IPS DF 6.9 (cell line): Measurements from ENCODE around the gene CD2AP.

ENCODE experiments used
- DNase-seq: peaks from one replicate; pipeline ENCODE4 v3.0.0-alpha.2; 2013; ENCODE audit warnings: low read depth, low spot score
- H3K27ac ChIP-seq: one replicate; pipeline ENCODE4 v1.5.1; 2013; ENCODE audit warnings: low read length, control low read depth
- H3K27me3 ChIP-seq: 2 replicates; pipeline ENCODE4 v1.6.1; 2013; ENCODE audit warnings: mild to moderate bottlenecking, low read length; ENCODE audit not compliant: control insufficient read depth, insufficient read depth
- H3K36me3 ChIP-seq: 2 replicates; pipeline ENCODE4 v1.6.1; 2013; ENCODE audit warnings: low read length; ENCODE audit not compliant: control insufficient read depth, insufficient read depth
- H3K4me1 ChIP-seq: 2 replicates; pipeline ENCODE4 v1.6.1; 2013; ENCODE audit warnings: low read length; ENCODE audit not compliant: control insufficient read depth, insufficient read depth
- H3K4me3 ChIP-seq: 2 replicates; pipeline ENCODE4 v1.5.1; 2013; ENCODE audit warnings: mild to moderate bottlenecking, low read length
- H3K9me3 ChIP-seq: 2 replicates; pipeline ENCODE4 v1.6.1; 2013; ENCODE audit warnings: low read length, inconsistent platforms; ENCODE audit not compliant: control insufficient read depth, insufficient read depth
- WGBS: extraction: QIAGEN DNeasy Blood & Tissue Kit; methylation state at CpG from one replicate; pipeline ENCODE4 v1.1.7; 2013; ENCODE audit warnings: mixed read lengths, missing lambda C conversion rate; ENCODE audit not compliant: insufficient read length, insufficient coverage; 5-methylcytosine and 5-hydroxymethylcytosine counted together

The CD2AP gene

GRCh38 chr6:47481806-47482205, 4.2 kb downstream of the CD2AP start:
- H3K27ac ChIP-seq, result no peak overlapping the region
- H3K4me3 ChIP-seq, result no peak overlapping the region
- H3K36me3 ChIP-seq, result no peaks in the 10 kb centered on the region
- 0 out of 2 replicates have a peak, but pooled peaks cover 3% of the 10 kb centered on the region for H3K4me1 ChIP-seq
- H3K9me3 ChIP-seq, result no peaks in the 10 kb centered on the region
- no peak for DNase-seq
- no peaks in the 10 kb centered on the region for H3K27me3 ChIP-seq

GRCh38 chr6:47483516-47483852, 5.9 kb downstream of the CD2AP start:
- no peak for DNase-seq
- no peaks in the 10 kb centered on the region for H3K36me3 ChIP-seq
- H3K27me3 ChIP-seq, result no peaks in the 10 kb centered on the region
- H3K9me3 ChIP-seq, result no peaks in the 10 kb centered on the region
- H3K4me1 ChIP-seq, result 0 out of 2 replicates have a peak, but pooled peaks cover 3% of the 10 kb centered on the region
- H3K4me3 ChIP-seq, result no peak overlapping the region
- no peak overlapping the region for H3K27ac ChIP-seq

GRCh38 chr6:47483853-47484546, 6.4 kb downstream of the CD2AP start:
- DNase-seq, result no peak

GRCh38 chr6:47484616-47485015, 7.0 kb downstream of the CD2AP start:
- H3K9me3 ChIP-seq, result no peaks in the 10 kb centered on the region
- H3K4me1 ChIP-seq, result 0 out of 2 replicates have a peak, but pooled peaks cover 3% of the 10 kb centered on the region
- H3K4me3 ChIP-seq, result no peak overlapping the region
- H3K36me3 ChIP-seq, result no peaks in the 10 kb centered on the region
- H3K27ac ChIP-seq, result no peak overlapping the region
- WGBS, result no CpG with 5 or more reads among the region's 3 CpGs
- DNase-seq, result no peak
- H3K27me3 ChIP-seq, result no peaks in the 10 kb centered on the region

More at GRCh38 chr6:47483853-47484546, 6.4 kb downstream of the CD2AP start:
- H3K4me1 ChIP-seq, result 0 out of 2 replicates have a peak, but pooled peaks cover 3% of the 10 kb centered on the region
- no peaks in the 10 kb centered on the region for H3K27me3 ChIP-seq
- H3K9me3 ChIP-seq, result no peaks in the 10 kb centered on the region
- WGBS, result no CpG with 5 or more reads among the region's 1 CpG
- H3K4me3 ChIP-seq, result no peak overlapping the region
- H3K36me3 ChIP-seq, result no peaks in the 10 kb centered on the region
- H3K27ac ChIP-seq, result no peak overlapping the region

- H3K27me3 ChIP-seq, result no peaks in the 10 kb centered on the region
- WGBS, result no CpG with 5 or more reads among the region's 2 CpGs
- H3K9me3 ChIP-seq, result no peaks in the 10 kb centered on the region
- no peak for DNase-seq
- no peak overlapping the region for H3K27ac ChIP-seq
- H3K4me3 ChIP-seq, result no peak overlapping the region
- no peaks in the 10 kb centered on the region for H3K36me3 ChIP-seq
- H3K4me1 ChIP-seq, result 0 out of 2 replicates have a peak, but pooled peaks cover 3% of the 10 kb centered on the region
Observed at GRCh38 chr6:47485083-47485482, 7.5 kb downstream of the CD2AP start.

- Histone ChIP-seq H3K27ac (no peak overlapping the region), H3K36me3 (no peaks in the 10 kb centered on the region), H3K4me1 (0 out of 2 replicates have a peak, but pooled peaks cover 3% of the 10 kb centered on the region), H3K9me3 (no peaks in the 10 kb centered on the region), H3K27me3 (no peaks in the 10 kb centered on the region), H3K4me3 (no peak overlapping the region)
- no peak for DNase-seq
Observed at GRCh38 chr6:47485491-47486135, 8.0 kb downstream of the CD2AP start.

- H3K4me3 ChIP-seq, result no peak overlapping the region
- no peaks in the 10 kb centered on the region for H3K36me3 ChIP-seq
- H3K27ac ChIP-seq, result no peak overlapping the region
- no CpG with 5 or more reads among the region's 2 CpGs for WGBS
- no peaks in the 10 kb centered on the region for H3K4me1 ChIP-seq
- no peak for DNase-seq
- no peaks in the 10 kb centered on the region for H3K9me3 ChIP-seq
- H3K27me3 ChIP-seq, result no peaks in the 10 kb centered on the region
Observed at GRCh38 chr6:47489995-47490394, 12.4 kb downstream of the CD2AP start.

- Histone ChIP-seq H3K27ac (no peak overlapping the region), H3K27me3 (no peaks in the 10 kb centered on the region), H3K4me3 (no peak overlapping the region), H3K9me3 (no peaks in the 10 kb centered on the region), H3K36me3 (no peaks in the 10 kb centered on the region), H3K4me1 (no peaks in the 10 kb centered on the region)
- DNase-seq, result no peak
- WGBS, result no CpG with 5 or more reads among the region's 1 CpG
Observed at GRCh38 chr6:47490676-47491075, 13.1 kb downstream of the CD2AP start.

- H3K4me3 ChIP-seq, result no peak overlapping the region
- no peaks in the 10 kb centered on the region for H3K27me3 ChIP-seq
- WGBS, result no CpG with 5 or more reads among the region's 2 CpGs
- H3K36me3 ChIP-seq, result no peaks in the 10 kb centered on the region
- DNase-seq, result no peak
- no peak overlapping the region for H3K27ac ChIP-seq
- H3K4me1 ChIP-seq, result no peaks in the 10 kb centered on the region
- no peaks in the 10 kb centered on the region for H3K9me3 ChIP-seq
Observed at GRCh38 chr6:47492355-47492754, 14.8 kb downstream of the CD2AP start.

- Histone ChIP-seq H3K27me3 (no peaks in the 10 kb centered on the region), H3K27ac (no peak overlapping the region), H3K4me3 (no peak overlapping the region), H3K9me3 (no peaks in the 10 kb centered on the region), H3K36me3 (no peaks in the 10 kb centered on the region), H3K4me1 (peaks cover 2% of the 10 kb centered on the region; the same call in 1 of the 2 replicates)
- DNase-seq, result no peak
- 100% methylated on average over 3 of the region's 8 CpGs for WGBS
Observed at GRCh38 chr6:47495207-47495606, 17.6 kb downstream of the CD2AP start.
